ENCODE data around the gene CTSE. TPM values are rescaled to one million over a fixed set of nuclear protein-coding genes. Genes with fewer than 3 reads are reported as not detected.

Gene CTSE
- total and polyA plus RNA-seq, 12 donors = 0.07 to 0.11 TPM; not detected in 10

DNA sequence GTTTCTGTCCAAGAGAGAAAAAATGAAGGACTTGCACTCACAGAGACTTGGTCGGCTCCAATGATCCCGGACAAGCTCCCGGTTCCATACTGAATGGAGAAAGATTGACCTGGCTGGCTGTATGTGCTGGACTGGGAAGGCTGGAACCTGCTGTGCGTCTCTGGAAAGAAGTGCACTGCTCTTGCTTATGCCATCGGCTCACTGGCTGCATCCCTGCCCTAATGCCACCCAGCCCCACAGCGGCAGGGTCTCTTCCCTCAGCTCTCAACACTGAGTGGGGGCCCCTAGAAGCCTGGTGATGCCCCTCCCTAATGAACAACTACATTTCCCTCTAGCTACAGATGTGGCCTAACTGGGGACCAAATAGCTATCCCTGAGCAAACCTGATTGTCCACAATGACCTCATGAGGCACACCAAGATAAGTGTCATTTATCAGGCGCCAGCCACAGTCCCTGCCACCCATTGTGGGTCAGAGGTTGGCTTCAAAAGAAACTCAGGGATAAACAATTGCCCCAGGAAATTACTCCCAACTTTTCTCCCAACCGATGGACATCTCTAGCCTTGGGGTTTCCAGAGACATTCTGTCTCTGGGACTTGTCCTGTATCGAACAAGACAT, 2.6 kb downstream of the CTSE start:
- WGBS, 4 donors = 77 to 95% (median 93%) methylated on average over 8 to 9 of the region's 9 CpGs
- H3K36me3 ChIP-seq (replicated peaks in 1 of 2) = no peaks in the 10 kb centered on the region
- no peaks in the 10 kb centered on the region for H3K27me3 ChIP-seq
- no peaks in the 10 kb centered on the region for H3K4me1 ChIP-seq (replicated peaks in 1 of 2)
- H3K9me3 ChIP-seq (replicated peaks in 1 of 3) = no peaks in the 10 kb centered on the region
- no peak for DNase-seq
- no peak for TF ChIP-seq POLR2A (IDR thresholded peaks at IDR 0.05)
- H3K4me3 ChIP-seq = no peak overlapping the region
- intact Hi-C loops (cut with DNase I) = no loop called here
- H3K27ac ChIP-seq = no peak overlapping the region

DNA sequence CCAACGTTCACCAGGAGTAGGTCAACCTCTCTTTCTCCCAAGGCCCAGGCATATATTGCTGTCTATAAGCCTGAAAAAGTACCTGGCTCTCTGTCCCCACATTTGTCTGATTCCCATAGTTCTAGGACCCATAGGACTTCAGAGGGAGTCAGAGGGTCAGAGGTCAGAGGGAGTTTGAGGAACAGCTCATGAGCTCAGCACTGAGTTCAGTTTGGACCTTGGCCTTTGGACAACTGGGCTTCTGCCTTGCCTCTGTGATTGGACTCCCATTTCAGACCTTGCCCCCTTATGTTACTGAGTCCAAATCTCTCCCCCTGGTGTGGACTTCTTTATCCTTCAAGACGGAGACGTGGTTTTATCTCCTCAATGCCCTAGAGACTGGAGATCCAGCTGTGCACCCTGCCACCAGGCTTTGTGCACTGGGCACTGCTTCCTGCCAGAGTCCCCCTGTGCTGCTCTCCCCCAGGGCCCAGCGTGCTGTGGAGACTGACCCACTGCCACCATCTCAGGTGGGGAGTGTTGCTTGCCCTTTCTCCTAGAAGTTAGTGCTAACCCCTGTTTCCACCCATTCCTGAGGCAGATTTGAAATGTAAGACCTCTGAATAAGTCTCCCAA, 3.2 kb downstream of the CTSE start:
- TF ChIP-seq, protein P1, sequence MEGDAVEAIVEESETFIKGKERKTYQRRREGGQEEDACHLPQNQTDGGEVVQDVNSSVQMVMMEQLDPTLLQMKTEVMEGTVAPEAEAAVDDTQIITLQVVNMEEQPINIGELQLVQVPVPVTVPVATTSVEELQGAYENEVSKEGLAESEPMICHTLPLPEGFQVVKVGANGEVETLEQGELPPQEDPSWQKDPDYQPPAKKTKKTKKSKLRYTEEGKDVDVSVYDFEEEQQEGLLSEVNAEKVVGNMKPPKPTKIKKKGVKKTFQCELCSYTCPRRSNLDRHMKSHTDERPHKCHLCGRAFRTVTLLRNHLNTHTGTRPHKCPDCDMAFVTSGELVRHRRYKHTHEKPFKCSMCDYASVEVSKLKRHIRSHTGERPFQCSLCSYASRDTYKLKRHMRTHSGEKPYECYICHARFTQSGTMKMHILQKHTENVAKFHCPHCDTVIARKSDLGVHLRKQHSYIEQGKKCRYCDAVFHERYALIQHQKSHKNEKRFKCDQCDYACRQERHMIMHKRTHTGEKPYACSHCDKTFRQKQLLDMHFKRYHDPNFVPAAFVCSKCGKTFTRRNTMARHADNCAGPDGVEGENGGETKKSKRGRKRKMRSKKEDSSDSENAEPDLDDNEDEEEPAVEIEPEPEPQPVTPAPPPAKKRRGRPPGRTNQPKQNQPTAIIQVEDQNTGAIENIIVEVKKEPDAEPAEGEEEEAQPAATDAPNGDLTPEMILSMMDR (IDR thresholded peaks at IDR 0.05) = no peak
- no peak for TF ChIP-seq POLR2A (IDR thresholded peaks at IDR 0.05)
- intact Hi-C loops (cut with DNase I) = no loop called here
- Histone ChIP-seq H3K4me1 (replicated peaks in 1 of 2) (no peaks in the 10 kb centered on the region), H3K9me3 (replicated peaks in 1 of 3) (no peaks in the 10 kb centered on the region), H3K4me3 (no peak overlapping the region), H3K36me3 (replicated peaks in 1 of 2) (no peaks in the 10 kb centered on the region), H3K27ac (no peak overlapping the region), H3K27me3 (no peaks in the 10 kb centered on the region)
- 81 to 92% (median 88%) methylated on average over 4 of the region's 4 CpGs for WGBS, 4 donors
- no peak for DNase-seq

DNA sequence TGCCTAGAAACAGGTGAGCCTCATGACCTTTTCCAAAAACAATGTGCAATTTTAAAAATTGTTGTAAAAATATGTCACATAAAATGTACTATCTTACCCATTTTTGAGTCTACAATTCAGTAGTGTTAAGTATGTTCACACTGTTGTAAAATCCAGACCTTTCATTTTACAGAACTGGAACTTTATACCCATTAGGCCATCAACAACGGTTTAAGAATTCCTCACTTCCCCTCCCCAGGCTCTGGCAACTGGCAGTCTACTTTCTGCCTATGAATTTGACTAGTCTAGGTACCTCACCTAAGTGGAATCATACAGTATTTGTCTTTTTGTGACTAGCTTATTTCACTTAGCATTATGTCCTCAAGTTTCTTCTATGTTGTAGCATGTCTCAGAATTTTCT, 8.6 kb downstream of the CTSE start:
- H3K4me1 ChIP-seq (replicated peaks in 1 of 2) = no peaks in the 10 kb centered on the region
- no peaks in the 10 kb centered on the region for H3K36me3 ChIP-seq (replicated peaks in 1 of 2)
- no peaks in the 10 kb centered on the region for H3K9me3 ChIP-seq (replicated peaks in 1 of 3)
- H3K27me3 ChIP-seq = no peaks in the 10 kb centered on the region
- 69 to 86% (median 81%) methylated on average over 1 of the region's 1 CpG for WGBS, 4 donors
- intact Hi-C loops (cut with DNase I) = no loop called here
- DNase-seq = no peak
- H3K27ac ChIP-seq = no peak overlapping the region
- TF ChIP-seq POLR2A (IDR thresholded peaks at IDR 0.05) = no peak
- TF ChIP-seq, protein P1 (IDR thresholded peaks at IDR 0.05) = no peak
- no peak overlapping the region for H3K4me3 ChIP-seq

DNA sequence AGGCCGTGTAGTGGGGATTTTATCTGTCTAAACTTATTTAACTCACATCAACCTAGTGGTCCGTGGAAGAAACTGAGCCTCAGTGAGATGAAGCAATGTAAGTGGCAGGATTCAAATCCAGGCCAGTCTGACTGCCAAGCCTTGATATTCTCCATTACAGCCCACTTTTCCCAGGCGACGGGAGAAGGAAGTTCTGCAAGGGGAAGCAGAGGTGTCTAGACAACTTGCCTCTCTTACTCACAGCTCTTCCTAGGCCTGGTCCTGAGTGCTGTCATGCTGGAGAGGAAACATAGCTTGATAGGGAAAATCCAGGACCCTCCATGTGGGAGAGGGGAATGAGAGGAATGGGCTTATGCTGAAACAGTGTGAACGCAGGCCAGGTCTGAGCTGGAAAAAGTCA, 9.1 kb downstream of the CTSE start:
- Histone ChIP-seq H3K36me3 (replicated peaks in 1 of 2) (no peaks in the 10 kb centered on the region), H3K4me1 (replicated peaks in 1 of 2) (no peaks in the 10 kb centered on the region), H3K27me3 (no peaks in the 10 kb centered on the region), H3K4me3 (no peak overlapping the region), H3K9me3 (replicated peaks in 1 of 3) (no peaks in the 10 kb centered on the region), H3K27ac (no peak overlapping the region)
- WGBS, 4 donors = 78 to 88% (median 83%) methylated on average over 5 of the region's 5 CpGs
- no peak for TF ChIP-seq POLR2A (IDR thresholded peaks at IDR 0.05)
- TF ChIP-seq, protein P1 (IDR thresholded peaks at IDR 0.05) = no peak
- intact Hi-C loops (cut with DNase I) = no loop called here
- DNase-seq = no peak
